GM18867 (cell line): ENCODE measurements around the gene SKOR1.

Source experiments
- ATAC-seq: cut with Tn5 transposase; IDR thresholded peaks from one replicate; pipeline ENCODE4 v1.9.1; 2021; ENCODE audit warnings: mild to moderate bottlenecking, moderate library complexity; ENCODE audit not compliant: unreplicated experiment

The SKOR1 gene

DNA sequence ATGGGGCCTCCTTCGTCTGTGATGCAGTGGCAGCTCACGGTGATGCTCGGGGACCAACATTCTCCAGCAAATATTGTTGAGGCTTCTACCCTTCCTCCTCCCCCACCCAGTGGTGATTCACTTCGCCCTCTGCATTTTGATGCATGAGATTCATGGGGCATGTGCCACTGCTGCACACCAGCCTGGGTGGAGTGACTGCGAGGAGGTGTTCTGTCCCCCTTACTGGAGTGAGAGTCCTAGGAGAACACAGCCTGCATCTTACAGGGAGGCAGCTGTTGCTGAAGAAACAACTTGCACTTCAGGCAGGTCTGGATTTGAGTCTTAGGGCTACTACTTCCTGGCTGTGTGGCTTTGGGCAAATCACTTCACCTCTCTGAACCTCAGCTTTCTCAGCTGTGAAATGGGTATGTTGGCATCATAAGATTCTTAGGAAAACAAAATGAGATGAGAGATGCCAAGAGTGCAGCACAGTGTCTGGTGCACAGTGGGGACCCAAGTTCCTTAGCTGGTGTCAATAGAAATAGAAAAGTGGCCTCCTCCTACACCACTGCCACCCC lies 10.2 kb upstream of the SKOR1 start:
- no peak for ATAC-seq

- ATAC-seq, result no peak
Measured at GRCh38 chr15:67816668-67817067, 8.6 kb upstream of the SKOR1 start.

DNA sequence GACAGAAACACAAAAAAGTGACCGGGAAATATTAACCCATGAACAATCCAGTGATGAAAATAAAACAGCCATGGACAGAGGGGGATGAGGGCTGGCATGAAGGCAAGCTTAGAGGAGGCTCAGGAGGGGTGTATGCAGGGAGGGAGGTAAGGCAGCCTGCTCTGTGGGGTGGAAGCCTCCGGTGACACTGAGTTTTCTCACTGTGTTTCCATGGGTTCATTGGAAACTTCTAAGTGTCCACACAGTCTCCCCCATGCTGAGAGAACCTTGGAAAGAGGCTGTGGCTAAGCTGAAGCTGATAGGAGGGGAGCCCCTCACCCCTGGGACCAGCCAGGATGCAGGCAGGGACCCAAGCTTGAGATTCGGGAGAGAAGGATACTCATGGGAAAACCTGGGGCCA lies 6.8 kb upstream of the SKOR1 start:
- ATAC-seq, result no peak

GRCh38 chr15:67819636-67820035 lies 5.7 kb upstream of the SKOR1 start:
- no peak for ATAC-seq

- no peak for ATAC-seq
Measured at GRCh38 chr15:67820122-67820991, 5.0 kb upstream of the SKOR1 start.

- ATAC-seq, result no peak
Measured at GRCh38 chr15:67820992-67821783, 4.1 kb upstream of the SKOR1 start.

DNA sequence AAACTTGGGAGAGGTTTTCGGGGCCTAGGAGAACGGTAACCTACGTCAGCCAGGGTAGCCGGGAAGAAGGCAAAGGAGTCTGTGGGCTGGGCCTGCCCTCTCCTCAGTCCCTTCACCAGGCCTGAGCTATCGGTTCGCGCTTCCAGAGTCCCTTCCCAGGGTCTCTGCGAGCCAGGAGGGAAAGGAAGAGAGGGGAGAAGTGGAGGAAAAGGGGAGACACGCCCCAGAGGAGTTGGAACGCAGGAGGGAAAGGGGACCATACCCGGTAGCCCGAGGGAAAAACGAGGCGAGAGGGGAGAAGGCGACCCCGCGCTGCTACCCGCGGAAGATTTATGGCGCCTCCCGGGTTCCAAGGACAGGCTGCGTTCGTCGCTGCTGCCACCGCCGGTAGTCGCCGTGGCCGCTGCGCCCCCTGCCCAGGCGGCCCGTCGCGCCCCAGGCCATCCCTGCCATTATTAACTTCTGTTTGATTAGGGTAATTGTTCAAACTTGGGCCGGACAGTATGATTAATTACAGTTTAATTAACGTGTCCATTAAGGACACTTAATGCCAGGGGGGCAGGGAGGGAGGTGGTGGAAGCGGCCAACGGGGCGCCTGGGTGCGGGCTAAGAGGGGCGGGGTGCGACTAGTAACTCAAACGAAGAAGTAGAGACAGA lies 3.4 kb upstream of the SKOR1 start:
- no peak for ATAC-seq

GRCh38 chr15:67822537-67823313 lies 2.6 kb upstream of the SKOR1 start:
- ATAC-seq, result no peak

DNA sequence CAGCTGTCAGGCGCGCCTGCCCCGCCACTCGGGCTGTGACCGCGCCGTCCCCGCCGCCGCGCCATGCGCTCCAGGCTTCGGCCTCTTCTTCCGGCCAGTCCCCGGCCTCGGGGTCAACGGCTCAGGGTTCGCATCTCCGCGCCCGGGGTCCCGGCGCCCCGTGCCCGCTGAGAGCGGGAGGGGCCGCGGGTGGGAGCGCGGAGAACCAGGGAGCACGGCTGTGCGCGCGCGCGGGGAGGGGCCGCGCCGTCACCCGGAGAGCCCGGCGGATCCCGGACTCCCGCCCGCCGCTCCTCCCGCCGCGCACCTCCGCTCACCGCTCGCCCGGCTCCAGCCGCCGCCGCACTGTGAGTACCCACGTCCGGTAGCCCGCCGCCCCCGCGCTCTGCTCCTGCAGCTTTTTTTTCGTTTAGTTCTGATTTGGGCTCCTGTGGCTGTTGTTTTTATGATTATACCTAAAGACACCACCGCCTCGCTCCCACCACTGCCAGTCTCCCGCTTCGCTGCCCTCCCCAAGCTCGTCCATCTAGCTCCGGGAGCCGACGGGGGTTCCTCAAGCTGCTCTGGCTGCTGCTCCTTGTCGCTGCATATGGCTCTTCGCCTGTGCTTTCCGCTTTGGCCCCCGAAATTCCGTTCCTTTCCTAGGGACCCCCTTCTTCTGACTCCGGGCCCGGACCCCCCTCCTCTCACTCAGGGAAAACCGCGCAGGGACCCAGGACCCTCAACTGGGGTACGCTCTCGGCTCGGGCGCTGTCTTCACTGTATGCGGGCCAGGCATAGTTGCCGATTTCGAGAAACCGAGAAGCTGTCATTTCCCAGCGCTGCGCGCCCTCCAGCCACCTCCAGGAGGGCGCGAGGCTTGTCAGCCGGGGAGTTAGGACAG lies 1.8 kb upstream of the SKOR1 start:
- no peak for ATAC-seq

DNA sequence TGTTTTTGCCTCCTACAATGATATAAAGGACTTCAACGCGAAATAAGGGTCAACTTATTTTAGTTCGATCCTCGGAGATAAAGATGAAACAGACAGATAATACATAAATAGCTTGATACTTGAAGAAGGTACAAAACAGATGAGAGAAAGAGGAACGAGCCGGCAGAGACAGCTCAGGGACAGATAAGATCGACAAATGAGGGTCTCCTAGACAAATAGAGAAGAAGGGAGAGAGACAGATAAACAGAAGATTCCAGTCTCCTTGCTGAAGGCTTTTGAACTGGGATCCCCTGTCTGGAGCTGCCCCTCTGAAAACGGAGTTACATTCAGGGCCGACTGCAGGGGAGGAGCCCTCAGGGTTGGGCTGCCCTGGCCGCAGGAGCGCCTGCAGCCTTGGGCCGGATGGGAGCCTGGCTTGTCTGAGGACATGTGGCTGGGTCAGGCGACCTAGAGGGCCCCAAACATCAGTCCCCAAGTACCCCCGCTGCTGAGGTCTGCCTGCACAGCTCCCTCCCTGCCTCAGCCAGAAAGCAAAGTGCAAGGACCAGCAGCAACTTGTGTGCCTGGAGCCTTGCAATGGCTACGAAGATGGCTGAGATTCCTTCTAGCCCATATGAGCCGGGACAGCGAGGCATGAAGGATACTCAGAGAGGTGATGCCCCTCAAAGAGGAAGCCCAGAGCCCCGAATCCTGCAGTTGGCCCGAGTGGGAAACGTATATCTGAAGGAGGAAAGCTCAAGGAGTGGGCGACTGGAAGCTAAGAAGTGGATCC lies 926 bp upstream of the SKOR1 start:
- ATAC-seq, result no peak

- ATAC-seq, result no peak
Measured at GRCh38 chr15:67825881-67826716, 790 bp downstream of the SKOR1 start.

- no peak for ATAC-seq
Measured at GRCh38 chr15:67826717-67827561, 1.6 kb downstream of the SKOR1 start.

DNA sequence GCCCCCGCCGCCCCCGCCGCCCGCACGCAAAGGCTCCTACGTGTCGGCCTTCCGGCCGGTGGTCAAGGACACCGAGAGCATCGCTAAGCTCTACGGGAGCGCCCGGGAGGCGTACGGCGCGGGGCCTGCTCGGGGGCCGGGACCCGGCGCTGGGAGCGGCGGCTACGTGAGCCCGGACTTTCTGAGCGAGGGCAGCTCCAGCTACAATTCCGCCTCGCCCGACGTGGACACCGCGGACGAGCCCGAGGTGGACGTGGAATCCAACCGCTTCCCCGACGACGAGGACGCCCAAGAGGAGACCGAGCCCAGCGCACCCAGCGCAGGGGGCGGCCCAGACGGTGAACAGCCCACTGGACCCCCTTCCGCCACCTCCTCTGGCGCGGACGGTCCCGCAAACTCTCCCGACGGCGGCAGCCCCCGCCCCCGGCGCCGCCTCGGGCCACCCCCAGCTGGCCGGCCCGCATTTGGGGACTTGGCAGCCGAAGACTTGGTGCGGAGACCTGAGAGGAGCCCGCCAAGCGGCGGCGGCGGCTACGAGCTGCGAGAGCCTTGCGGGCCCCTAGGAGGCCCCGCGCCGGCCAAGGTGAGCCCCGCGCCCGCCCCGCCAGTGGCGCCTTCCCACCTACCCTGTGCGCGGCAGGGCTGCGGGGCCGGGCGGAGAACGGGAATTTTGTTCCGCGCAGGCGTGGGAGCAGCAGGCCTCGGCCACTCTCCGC lies 2.4 kb downstream of the SKOR1 start:
- ATAC-seq, result no peak

GRCh38 chr15:67828278-67828968 lies 3.1 kb downstream of the SKOR1 start:
- ATAC-seq, result no peak

- ATAC-seq, result no peak
Measured at GRCh38 chr15:67828969-67829646, 3.8 kb downstream of the SKOR1 start.
